Endothelial cell of umbilical vein (primary cell): ENCODE results near the gene KDM6B. TPM values are rescaled to one million over a fixed set of nuclear protein-coding genes. Genes with fewer than 3 reads are reported as not detected.

Experiments
- BruUV-seq: library from RNA; stranded (reverse); fragments of 400-500 nt; replicated peaks from 2 replicates; lab custom pipeline; 2021; lab: Mats Ljungman, UMichigan
- CTCF ChIA-PET: fragments of 300-600, 350-600 bp; sonication (Branson Sonifier 250); formaldehyde crosslinking; loops from one replicate; lab custom pipeline; 2021; ENCODE audit warnings: antibody characterized with exemption, inconsistent platforms; lab: Charles Lee
- POLR2A ChIA-PET: fragments of 300-600, 350-600 bp; sonication (Branson Sonifier 250); formaldehyde crosslinking; loops from one replicate; lab custom pipeline; 2021; ENCODE audit warnings: antibody characterized with exemption, inconsistent platforms; lab: Charles Lee
- DNase-seq: peaks from one replicate; pipeline ENCODE4 v3.0.0-alpha.2; 2011; ENCODE audit warnings: low read depth, low spot score
- FAIRE-seq: peaks from 2 replicates; lab custom pipeline; 2011; peaks lifted over from hg19 to GRCh38; lab: Jason Lieb, UNC
- H2AFZ ChIP-seq: 2 replicates; pipeline ENCODE4 v1.6.0; 2012; ENCODE audit warnings: low read depth, low read length, control low read depth, inconsistent platforms
- H3K27ac ChIP-seq: 2 replicates; pipeline ENCODE4 v1.5.1; 2011; ENCODE audit warnings: low read depth, mild to moderate bottlenecking, control low read depth, low read length, moderate library complexity; ENCODE audit not compliant: insufficient read depth
- H3K27me3 ChIP-seq, 2 experiments: 2 replicates each; pipeline versions ENCODE4 v1.6.0 to v1.6.1; 2011; ENCODE audit warnings: low read length in 2 of 2, mixed read lengths in 1 of 2; ENCODE audit not compliant: control insufficient read depth in 2 of 2, insufficient read depth in 2 of 2
- H3K36me3 ChIP-seq, 2 experiments: 2 replicates in 1 of 2; 3 replicates in 1 of 2; pipeline ENCODE4 v1.5.1; 2011; ENCODE audit warnings: low read length in 2 of 2, mild to moderate bottlenecking in 1 of 2, moderate library complexity in 1 of 2; ENCODE audit not compliant: control insufficient read depth in 2 of 2, insufficient read depth in 2 of 2; ENCODE audit errors: extremely low read depth in 1 of 2
- H3K4me1 ChIP-seq: 3 replicates; pipeline ENCODE4 v1.5.1; 2011; ENCODE audit warnings: mild to moderate bottlenecking, low read length; ENCODE audit not compliant: control insufficient read depth, insufficient read depth; ENCODE audit errors: extremely low read depth
- H3K4me2 ChIP-seq: 2 replicates; pipeline ENCODE4 v1.6.1; 2011; ENCODE audit warnings: low read length, control low read depth, mixed read lengths; ENCODE audit not compliant: insufficient read depth
- H3K4me3 ChIP-seq, 3 experiments: fragments of 200-600 bp in 1 of 3; sonication (generic), shearing (Covaris generic) in 1 of 3; replicated peaks in 1 of 3; 2 replicates each; pipeline ENCODE4 v1.5.1; 2011 to 2016; ENCODE audit warnings: control low read depth in 3 of 3, low read length in 3 of 3, mild to moderate bottlenecking in 2 of 3, inconsistent platforms in 1 of 3, low read depth in 1 of 3, moderate library complexity in 1 of 3; ENCODE audit not compliant: insufficient read depth in 1 of 3
- H3K79me2 ChIP-seq: 2 replicates; pipeline ENCODE4 v1.6.0; 2012; ENCODE audit warnings: low read length, inconsistent platforms; ENCODE audit not compliant: control insufficient read depth, insufficient read depth
- H3K9ac ChIP-seq: replicated peaks from 2 replicates; pipeline ENCODE3; 2011; ENCODE audit warnings: low read length, control low read depth; ENCODE audit not compliant: insufficient read depth; ENCODE audit errors: extremely low read depth
- H3K9me1 ChIP-seq: replicated peaks from 3 replicates; pipeline ENCODE4 v1.6.0; 2011; ENCODE audit warnings: mild to moderate bottlenecking, low read length; ENCODE audit not compliant: control insufficient read depth, insufficient read depth; ENCODE audit errors: extremely low read depth
- H3K9me3 ChIP-seq: replicated peaks from 2 replicates; pipeline ENCODE4 v1.5.1; 2012; ENCODE audit warnings: low read length, inconsistent platforms; ENCODE audit not compliant: control insufficient read depth, insufficient read depth
- H4K20me1 ChIP-seq: replicated peaks from 2 replicates; pipeline ENCODE3; 2011; ENCODE audit warnings: mild to moderate bottlenecking, low read length; ENCODE audit not compliant: control insufficient read depth, insufficient read depth; ENCODE audit errors: extremely low read depth
- CTCF ChIP-seq, 2 donors: IDR thresholded peaks; 1 replicate in 1 of 2; 2 replicates in 1 of 2; pipeline ENCODE4 v1.5.1; 2011; ENCODE audit warnings: low read length in 2 of 2, mild to moderate bottlenecking in 2 of 2, moderate library complexity in 2 of 2, control low read depth in 1 of 2, inconsistent platforms in 1 of 2, low read depth in 1 of 2; ENCODE audit not compliant: insufficient read depth in 1 of 2; ENCODE audit errors: extremely low read depth in 1 of 2
- EZH2 ChIP-seq: IDR thresholded peaks from 2 replicates; pipeline ENCODE4 v1.6.1; 2012; ENCODE audit warnings: borderline replicate concordance, low read depth, mild to moderate bottlenecking, moderate library complexity, low read length, inconsistent platforms; ENCODE audit not compliant: severe bottlenecking
- FOS ChIP-seq: IDR thresholded peaks from 2 replicates; pipeline ENCODE4 v1.6.1; 2011; ENCODE audit warnings: mild to moderate bottlenecking, low read length, moderate library complexity, borderline replicate concordance; ENCODE audit not compliant: insufficient read depth
- GATA2 ChIP-seq: IDR thresholded peaks from 2 replicates; pipeline ENCODE4 v1.7.0; 2011; ENCODE audit warnings: low read depth, mild to moderate bottlenecking, moderate library complexity, mixed read lengths, low read length; ENCODE audit not compliant: insufficient read length, insufficient read depth
- JUN ChIP-seq: IDR thresholded peaks from 2 replicates; pipeline ENCODE4 v1.6.1; 2011; ENCODE audit warnings: borderline replicate concordance, low read depth; ENCODE audit not compliant: insufficient read length, insufficient read depth
- MAX ChIP-seq: IDR thresholded peaks from 2 replicates; pipeline ENCODE4 v1.6.1; 2011; ENCODE audit not compliant: insufficient read depth, insufficient read length
- MYC ChIP-seq: IDR thresholded peaks from one replicate; pipeline ENCODE4 v1.6.1; 2011; ENCODE audit warnings: mild to moderate bottlenecking, low read depth, low read length
- POLR2A ChIP-seq: IDR thresholded peaks from 2 replicates; pipeline ENCODE4 v1.6.1; 2012; ENCODE audit warnings: low read depth, mild to moderate bottlenecking, control low read depth, low read length
- POLR2AphosphoS5 ChIP-seq: IDR thresholded peaks from 2 replicates; pipeline ENCODE4 v1.6.1; 2012; ENCODE audit warnings: low read depth, mild to moderate bottlenecking, control low read depth, low read length, moderate library complexity; ENCODE audit not compliant: insufficient read depth
- dilution Hi-C: fragments of 300-500 bp; cut with MboI; formaldehyde crosslinking; loops from one replicate; pipeline ENCODE4 v1.15.0; 2019; ENCODE audit warnings: low sequenced_read_pairs; ENCODE audit not compliant: extremely low pct_ligation_motif_present
- intact Hi-C: fragments of 100-400 bp; cut with micrococcal nuclease; formaldehyde crosslinking; loops from one replicate; pipeline ENCODE4 v1.10.0; 2022
- polyA plus RNA-seq, 4 experiments: library from polyadenylated mRNA; depleted of rRNA in 3 of 4; stranded (reverse) in 3 of 4; unstranded in 1 of 4; fragments of >200 nt; gene quantifications; 2 replicates each; pipeline versions ENCODE4 v1.2.1 to v1.2.3, GENCODE V29; 2011 to 2012; ENCODE audit warnings: missing spikeins in 1 of 4
- total RNA-seq: library from RNA; stranded (reverse); gene quantifications from 2 replicates; pipeline ENCODE4 v1.2.3, GENCODE V29; 2021

KDM6B gene
- total and polyA plus RNA-seq, 2 donors (not counting 3 experiments of a cell fraction or from before 2014, with no cell fraction given): 1.8 to 17.8 TPM

DNA sequence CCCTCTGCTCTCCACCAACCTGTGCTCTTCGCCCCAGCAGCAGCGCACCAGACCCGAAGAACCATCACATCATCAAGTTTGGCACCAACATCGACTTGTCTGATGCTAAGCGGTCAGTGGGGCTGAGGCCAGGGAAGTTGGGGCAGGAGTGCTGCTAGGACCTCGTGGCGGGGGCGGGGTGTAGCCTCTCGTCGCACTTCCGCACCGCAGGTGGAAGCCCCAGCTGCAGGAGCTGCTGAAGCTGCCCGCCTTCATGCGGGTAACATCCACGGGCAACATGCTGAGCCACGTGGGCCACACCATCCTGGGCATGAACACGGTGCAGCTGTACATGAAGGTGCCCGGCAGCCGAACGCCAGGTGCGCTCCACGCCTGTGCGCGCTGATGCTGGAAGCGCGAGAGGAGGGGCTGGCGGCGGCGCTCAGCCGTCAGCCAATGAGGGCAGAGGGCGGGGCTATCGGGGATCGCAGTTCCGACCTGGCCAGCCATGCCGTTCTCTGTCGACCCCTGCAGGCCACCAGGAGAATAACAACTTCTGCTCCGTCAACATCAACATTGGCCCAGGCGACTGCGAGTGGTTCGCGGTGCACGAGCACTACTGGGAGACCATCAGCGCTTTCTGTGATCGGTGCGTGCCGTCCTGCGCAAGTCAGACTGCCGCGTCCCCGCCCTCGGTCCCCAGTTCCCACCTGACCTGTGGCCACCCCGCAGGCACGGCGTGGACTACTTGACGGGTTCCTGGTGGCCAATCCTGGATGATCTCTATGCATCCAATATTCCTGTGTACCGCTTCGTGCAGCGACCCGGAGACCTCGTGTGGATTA, 17.6 kb downstream of the KDM6B start:
- Histone ChIP-seq H3K4me3 (no peak overlapping the region), H3K9me1 (no peaks in the 10 kb centered on the region), H3K4me2 (no peak overlapping the region), H2AFZ (no peak overlapping the region), H4K20me1 (no peaks in the 10 kb centered on the region), H3K27me3 (no peaks in the 10 kb centered on the region), H3K9ac (no peak overlapping the region), H3K4me1 (peaks cover 20% of the 10 kb centered on the region), H3K27ac (no peak overlapping the region), H3K36me3 (peaks cover 6 to 38% of the 10 kb centered on the region in 2 experiments), H3K79me2 (peaks cover 2% of the 10 kb centered on the region), H3K9me3 (no peaks in the 10 kb centered on the region)
- TF ChIP-seq CTCF (IDR thresholded peaks at IDR 0.05; ENCODE audit: extremely low read depth in 1 of 2, insufficient read depth in 1 of 2, low read depth in 1 of 2, low read length in 2 of 2) (peak; percentile 91 to 98), POLR2AphosphoS5 (peak; percentile 69), GATA2 (no peak), FOS (no peak), JUN (no peak), EZH2 (no peak), MAX (no peak), MYC (no peak), POLR2A (no peak)
- FAIRE-seq (peak; percentile 94), DNase-seq (peak; percentile 88)
- dilution Hi-C loops (no loop called here), intact Hi-C loops (loop anchor here (1.0 to 10.0 kb wide), 5 partner anchors 8 to 827 kb away; partner anchors contain the start of genes BCL6B and KDM6B)
- ChIA-PET CTCF (interaction anchor here (0.6 to 1.8 kb wide), 7 partner anchors 10 to 139 kb away, joined by 3 to 17 read pairs (median 4); partner anchors contain the start of gene KDM6B), POLR2A (no interaction called here)
- no TSS peak for BruUV-seq
